Stimulated activated naive CD4-positive, alpha-beta T cell treated with Interleukin-2 at 50 U/mL for 16 hours (primary cell): ENCODE data around the gene HDLBP.
"Not testable (repeated sequence)": the region's sequence is repeated elsewhere in the genome, so short reads cannot be mapped to it uniquely, and the experiment has no call there.

Experiments used
- DNase-seq: peaks from one replicate; lab custom pipeline; 2025; lab: John Stamatoyannopoulos, UW

Gene HDLBP

DNA sequence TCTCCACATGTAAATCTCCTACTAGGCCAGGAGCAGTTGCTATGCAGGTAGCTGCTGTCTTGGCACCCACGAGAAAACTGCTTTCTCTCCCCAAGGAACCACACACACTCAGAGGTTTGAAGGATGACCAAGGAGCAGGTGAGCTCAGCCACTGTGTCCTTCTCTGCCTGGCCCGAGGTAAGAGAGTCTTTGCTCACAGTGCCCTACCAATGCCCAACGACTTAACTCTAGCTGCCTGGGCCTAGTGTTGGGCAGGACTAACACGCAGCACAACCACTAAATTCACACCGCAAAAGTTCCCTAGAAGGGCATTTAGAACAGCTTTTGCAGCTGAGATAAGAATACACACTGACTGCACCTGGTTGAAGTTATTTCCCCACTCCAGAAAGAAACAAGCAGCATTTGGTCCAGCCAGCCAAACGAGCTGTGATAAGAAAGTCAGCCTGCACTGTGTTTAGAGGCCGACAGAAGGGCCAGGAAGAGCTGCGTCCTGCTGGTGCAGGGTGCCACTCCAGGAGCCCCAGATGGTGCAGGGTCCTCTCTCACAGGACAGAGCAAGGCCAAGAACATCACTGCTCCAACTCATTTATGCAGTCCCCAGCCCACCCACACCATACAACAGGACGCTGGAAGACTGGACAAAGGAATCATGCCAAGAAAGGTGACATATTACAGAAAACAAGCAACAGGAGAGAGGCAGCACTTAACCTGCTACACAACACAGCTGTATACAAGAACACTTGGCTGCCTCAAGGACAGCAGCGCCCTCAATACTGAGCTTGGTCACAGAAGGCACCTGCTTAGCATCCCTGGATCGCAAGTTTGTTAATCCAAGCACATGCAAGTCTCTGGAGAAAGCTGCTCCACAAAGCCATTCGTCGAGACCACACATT, 12.5 kb downstream of the HDLBP start:
- no peak for DNase-seq

DNA sequence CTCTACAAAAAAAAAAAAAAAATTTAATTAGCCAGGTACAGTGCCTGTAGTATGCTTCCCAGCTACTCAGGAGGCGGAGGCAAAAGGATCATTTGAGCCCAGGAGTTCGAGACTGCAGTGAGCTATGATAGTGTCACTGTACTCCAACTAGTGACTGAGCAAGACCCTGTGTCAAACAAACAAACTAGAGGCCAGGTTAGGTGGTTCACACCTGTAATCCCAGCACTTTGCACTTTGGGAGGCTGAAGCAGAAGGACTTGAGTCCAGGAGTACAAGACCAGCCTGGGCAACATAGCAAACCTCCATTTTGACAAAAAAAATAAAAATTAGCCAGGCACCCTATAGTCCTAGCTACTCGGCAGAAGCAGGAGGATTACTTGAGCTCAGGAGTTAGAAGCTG, 13.4 kb downstream of the HDLBP start:
- DNase-seq: no peak

DNA sequence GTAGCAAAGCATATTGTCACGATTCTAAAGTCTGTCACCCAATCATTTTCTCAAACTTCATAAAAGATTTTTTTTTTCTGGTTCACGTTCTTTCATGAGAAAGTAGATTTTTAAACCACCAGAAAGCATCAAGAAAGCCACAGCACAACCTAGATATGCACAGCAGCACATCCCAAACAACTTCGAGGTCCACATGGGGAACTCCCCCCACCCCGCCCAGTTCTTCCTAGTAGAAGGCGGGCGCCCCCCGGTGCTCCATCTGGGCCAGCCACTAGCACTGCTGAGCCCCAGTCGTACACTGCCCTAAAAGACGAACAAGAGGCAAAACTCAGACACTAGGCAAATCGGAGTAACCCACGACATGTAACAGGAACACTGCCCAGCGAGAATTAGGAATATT, 15.5 kb downstream of the HDLBP start:
- no peak for DNase-seq

DNA sequence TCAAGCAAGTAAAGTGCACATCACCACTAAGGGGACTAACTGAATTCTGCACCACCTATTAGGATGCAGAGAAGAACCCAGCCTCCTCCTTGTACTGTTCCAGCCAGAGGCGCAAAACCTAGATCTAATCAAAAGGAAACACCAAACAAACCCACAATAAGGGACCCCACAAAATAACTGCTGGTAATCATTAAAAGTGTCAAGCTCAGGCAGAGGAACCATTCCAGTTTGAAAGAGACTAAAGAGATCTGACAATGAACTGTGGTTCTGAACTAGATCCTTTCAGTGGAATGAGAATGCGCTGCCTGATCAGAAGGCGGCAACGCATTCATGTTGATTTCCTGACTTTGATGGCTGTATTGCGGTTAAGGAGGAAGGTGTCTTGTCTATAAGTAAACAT, 16.8 kb downstream of the HDLBP start:
- no peak for DNase-seq

DNA sequence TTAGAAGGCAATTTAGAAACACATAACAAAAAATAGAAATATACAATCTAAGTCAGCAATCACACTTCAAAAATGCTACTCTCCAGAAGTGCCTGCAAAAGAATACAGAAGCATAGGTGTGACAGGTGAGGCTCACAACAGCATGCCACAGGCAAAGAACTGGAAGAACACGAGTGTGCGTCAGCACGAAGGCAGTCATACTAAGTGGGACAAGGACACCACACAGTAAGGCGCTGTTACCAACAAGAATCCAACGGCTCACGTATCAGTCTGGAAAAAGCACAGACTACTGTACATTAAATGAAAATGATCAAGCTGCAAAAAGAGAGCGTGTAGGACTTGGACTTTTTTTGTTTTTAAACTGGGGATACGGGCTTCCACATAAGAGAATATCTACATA, 18.7 kb downstream of the HDLBP start:
- DNase-seq: no peak

DNA sequence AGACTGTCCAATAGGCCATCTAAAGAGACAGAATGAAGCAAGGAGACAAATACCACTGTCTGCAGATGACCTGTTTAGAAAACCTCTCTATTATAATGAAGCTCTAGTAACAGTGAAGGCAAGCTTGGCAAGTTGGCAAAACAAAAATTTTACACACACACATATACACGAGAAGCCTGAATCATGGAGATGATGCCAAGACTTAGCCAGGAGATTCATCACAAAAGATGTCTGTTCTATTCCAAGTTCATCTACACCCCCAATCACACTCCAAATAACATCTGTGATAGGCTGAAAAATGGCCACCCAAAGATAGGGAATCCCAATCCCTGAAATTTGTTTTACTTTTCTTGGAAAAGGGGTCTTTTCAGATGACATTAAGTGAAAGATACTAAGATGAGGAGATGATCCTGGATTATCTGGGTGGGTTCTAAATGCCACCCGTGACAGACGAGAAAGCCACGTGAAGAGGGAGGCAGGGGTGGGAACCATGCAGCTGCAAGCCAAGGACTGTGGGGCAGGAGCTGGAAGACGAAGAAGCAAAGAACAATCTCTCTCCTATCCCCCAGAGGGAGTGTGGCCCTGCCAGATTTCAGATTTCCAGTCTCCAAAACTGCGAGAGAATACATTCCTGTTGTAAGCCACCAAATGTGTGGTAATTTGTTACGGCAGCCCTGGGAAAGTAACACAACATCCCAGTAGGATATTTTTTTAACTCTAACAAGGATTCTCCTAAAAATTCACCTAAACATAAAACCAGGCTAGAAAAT, 20.0 kb downstream of the HDLBP start:
- no peak for DNase-seq

DNA sequence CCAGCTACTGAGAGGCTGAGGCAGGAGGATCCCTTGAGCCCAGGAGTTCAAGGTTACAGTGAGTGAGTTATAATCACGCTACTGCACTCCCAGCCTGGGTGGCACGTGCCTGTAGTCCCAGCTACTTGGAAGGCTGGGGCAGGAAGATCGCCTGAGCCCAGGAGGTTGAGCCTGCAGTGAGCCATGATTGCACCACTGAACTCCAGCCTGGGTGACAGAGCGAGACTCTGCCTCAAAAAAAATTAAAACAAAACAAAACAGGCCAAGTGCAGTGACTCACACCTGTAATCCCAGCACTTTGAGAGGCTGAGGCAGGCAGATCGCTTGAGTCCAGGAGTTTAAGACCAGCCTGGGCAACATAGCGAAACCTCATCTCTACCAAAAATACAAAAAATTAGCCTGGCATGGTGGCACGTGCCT, 22.1 kb downstream of the HDLBP start:
- not testable (repeated sequence) for DNase-seq

DNA sequence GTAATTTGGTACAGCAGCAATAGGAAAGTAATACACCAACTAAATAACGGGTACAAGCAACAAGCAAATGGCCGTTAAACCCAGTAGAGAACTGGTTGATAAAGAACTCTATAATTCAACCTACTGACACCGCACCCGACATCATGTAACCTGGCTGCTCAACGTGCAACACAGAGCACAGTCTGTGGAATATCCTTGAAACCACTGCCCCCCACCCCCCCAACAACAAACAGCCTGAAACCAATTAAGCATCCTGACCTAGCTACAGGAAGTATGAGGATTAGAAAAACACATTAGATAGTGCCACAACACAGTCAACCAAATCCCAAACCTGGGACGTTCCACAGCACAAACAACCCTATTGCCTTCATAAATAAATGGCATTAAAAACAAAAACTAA, 23.5 kb downstream of the HDLBP start:
- no peak for DNase-seq

DNA sequence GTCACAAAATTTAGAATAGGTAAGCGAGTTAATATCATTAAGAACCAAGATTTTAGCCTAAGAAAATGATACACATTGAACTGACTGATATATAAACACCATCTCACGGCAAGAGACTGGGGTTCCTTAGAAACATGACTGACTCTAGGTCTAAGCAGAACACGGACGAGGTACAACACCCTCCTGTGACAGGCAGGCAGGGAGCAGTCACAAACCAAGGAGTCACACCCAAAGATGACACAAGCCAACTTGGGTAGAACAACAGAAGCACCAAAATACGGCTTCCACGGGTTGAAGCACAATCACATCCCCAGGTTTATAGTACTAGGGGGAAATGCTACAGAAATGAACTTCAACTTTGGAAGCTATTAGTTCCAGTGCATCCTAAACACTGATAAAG, 24.3 kb downstream of the HDLBP start:
- DNase-seq: no peak

DNA sequence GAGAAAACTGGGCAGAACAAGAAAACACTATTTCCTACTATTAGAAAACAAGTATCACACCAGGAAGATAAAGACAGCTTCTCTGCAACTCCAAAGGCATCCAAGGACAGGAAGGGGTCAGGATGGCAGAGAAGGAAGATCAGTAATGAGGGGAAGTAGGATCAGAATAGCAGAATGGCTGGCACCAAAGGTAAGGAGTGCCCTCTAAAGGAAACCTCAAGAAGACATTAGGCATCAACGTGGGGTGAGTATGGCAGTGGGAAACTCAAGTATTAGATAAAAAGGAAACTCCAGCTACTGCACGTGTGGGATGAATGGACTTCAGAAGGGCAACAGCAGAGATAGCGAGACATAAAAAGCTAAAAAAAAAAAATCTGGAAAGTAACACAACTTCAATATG, 25.9 kb downstream of the HDLBP start:
- no peak for DNase-seq

DNA sequence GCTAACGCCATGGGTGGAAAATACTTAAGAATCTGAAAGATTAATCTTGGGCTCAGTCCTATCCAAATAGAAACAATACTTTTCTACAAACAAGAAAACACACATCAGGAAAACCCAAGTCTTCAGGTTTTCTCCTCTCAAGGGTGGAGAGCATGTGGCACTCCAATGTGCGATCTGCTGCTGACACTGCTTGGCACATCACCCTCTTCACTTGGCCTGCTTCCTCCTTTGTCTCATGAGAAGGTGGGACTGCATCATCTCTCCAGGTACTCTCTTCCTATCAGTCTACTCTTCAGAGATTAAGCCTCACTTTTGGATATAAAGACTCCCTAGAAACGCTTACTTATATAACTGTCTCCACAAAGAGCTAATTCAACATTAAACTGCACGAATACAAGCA, 26.4 kb downstream of the HDLBP start:
- DNase-seq: no peak

DNA sequence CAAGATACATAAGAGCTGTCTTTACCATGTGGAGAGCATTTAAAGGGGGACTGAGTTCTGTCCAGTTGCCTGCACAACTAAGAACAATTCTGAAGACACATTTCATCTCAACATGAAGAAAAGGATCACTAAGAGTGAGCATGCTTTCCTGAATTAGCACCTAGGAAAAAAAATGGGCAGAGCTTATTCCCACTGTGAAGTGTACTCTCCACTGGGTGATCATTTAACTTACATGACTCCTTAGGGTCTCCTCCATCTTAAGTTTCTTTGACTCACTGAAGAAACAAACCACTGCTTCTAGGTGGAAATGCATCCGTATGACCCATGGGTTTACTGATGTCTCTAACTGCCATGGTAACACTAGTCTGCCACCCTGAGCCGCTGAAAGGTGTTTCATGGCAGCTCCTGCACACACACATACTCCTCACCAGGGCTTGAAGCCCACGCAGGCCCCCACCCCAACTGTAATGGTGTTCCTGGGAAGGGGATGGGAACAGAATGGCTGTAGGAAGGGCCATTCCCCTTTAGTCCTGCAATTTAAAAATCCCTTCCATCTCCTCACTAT, 27.1 kb downstream of the HDLBP start:
- DNase-seq: no peak

DNA sequence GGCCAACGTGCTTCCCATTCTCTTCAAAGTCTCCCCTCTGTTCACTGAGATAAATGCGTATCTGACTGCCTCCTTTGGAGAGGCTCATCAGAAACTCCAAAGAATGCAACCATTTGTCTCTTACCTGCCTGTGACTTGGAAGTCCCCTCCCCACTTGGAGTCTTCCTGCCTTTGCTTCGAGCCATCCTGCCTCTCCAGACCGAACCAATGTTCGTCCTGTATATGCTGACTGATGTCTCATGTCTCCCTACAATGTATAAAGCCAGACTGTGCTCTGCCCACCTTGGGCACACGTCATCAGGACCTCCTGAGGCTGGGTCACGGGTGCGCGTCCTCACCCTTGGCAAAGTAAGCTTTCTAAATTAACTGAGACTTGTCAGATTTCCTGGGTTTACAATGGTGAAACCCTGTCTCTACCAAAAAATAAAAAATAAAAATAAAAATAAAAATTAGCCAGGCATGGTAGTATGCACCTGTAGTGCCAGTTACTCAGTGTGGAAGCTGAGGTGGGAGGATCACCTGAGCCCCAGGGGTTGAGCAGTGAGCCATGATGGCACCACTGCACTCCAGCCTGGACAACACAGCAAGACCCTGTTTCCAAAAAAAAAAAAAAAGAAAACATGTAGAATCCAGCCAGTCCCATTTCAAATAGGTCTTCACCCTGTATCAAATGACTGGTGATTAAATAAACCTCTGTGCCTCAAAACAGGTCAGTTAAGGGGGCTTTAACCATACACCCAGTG, 29.0 kb downstream of the HDLBP start:
- DNase-seq: no peak

DNA sequence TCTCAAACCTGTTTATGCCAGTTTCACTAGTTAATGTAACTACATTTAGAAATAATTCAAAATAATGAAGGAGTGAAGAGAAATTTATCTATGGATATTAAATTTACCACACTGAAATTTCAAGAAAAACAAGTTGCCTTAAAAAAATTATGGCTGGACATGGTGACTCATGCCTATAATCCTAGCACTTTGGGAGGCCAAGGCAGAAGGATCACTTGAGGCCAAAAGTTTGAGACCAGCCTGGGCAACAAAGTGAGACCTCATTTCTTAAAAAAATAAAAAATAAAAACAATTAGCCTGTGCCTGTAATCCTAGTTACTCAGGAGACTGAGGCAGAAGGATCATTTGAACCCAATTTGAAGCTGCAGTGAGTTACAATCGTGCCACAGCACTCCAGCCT, 29.9 kb downstream of the HDLBP start:
- DNase-seq: no peak

DNA sequence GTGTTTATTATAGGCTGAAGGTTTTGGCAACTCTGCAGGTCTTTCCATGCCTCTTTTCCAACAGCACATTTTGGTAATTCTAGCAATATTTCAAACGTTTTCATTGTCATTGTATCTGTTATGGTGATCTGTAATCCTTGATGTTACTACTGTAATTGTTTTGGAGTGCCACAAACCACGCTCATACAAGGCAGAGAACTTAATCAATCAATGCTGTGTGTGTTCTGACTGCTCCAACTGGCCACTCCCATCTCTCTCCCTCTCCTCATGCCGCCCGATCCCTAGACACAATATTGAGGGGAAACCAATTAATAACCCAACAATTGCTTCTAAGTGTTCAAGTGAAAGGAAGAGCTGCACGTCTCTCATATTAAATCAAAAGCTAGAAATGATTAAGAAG, 32.9 kb downstream of the HDLBP start:
- DNase-seq: no peak

DNA sequence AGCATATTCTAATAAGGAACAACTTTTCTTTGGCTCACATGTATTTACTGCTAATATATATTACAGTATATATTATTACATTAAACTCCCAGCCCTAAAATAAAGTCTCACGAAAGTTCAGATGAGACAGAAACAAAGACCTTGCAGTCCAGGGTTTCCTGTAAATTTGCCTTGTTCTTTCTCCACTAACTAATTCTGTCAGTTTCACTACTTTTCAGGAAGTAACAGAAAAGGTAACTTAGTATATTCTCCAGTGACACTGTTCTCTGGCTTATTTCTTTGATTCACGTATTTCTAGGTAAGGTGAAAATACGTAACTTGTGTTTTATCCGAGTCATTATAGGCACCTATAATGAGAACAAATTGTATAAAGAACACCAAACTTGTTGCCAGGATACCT, 35.2 kb downstream of the HDLBP start:
- DNase-seq: no peak

DNA sequence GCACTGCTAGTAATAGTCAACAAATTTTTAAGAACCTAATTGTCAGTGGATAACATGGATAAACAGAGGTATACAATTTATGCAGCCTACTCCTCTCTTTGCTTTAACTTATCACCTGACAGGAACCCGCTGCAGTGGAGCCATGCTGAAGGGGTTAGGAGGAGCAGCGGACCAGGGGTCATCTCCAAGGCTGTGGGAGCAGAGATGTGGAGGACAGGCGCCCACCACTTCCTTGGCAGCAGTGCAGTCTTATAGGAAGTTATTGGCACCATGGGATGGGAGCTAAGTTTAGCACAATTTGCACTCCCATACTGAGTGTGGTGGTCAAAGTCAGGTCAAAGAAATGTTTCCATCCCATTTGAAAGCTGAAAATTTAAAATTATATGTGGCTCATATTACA, 35.6 kb downstream of the HDLBP start:
- DNase-seq: no peak

DNA sequence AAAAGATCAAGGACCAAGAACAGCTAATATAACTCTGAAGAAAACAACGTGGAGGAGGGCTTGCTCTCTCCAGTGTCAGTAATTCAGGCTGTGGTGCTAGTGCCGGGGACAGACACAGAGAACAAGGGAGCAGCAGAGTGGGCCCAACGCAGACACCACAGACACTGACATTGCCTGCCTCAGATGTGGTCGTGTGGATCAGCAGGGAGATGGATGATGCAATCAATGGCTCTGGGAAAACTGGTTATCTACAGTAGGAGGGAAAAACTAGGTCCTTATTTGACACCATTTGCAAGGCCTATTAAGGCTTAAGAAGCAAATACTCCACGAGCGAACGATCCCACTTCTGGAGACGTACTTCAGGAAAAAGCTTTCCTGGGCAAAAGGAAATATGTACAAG, 36.1 kb downstream of the HDLBP start:
- DNase-seq: no peak

DNA sequence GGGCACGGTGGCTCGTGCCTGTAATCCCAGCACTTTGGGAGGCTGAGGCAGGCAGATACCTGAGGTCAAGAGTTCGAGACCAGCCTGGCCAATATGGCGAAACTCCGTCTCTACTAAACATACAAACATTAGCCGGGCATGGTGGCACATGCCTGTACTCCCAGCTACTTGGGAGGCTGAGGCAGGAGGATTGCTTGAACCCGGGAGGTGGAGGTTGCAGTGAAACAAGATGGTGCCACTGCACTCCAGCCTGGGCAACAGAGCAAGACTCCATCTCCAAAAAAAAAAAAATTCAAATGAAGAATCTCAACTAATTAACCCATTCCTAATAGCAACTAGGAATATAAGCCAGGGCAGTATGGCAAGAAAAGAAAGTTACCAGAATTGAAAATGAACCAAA, 37.2 kb downstream of the HDLBP start:
- DNase-seq: not testable (repeated sequence)

DNA sequence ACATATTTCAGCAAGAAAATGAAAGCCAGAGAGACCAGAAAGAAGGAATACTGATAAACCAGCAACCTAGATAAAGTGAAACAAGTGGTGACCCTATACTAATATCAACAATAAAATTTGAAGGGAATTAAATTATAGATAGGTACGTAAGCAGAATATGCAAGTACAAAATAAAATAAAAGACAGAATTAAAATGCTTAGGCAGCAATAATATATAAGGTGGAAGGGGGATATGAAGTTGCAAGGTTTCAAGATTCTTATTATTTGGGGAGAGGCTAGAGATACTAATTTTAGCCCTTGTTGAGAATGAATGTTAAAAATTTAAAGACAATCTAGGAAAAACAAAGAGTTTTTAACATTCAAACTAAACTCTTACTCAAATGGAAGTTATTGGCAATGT, 39.6 kb downstream of the HDLBP start:
- no peak for DNase-seq

DNA sequence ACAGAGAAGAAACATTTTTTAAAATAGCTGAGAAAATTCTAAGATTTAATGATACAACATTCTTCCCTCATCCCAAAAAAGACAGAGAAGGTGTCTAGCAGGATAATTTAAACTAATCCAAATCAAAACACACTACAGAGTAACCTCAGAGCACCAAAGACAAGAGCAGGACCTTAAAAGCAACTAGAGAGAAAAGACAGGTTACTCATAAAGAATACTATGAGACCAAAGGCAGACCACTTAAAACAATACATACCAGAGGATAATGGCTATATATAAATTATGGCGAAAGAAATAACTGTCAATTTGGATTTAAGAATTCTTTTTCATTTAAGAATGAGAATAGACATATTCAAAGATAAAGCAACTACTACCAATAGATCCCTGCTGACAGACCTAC, 40.0 kb downstream of the HDLBP start:
- DNase-seq: no peak

DNA sequence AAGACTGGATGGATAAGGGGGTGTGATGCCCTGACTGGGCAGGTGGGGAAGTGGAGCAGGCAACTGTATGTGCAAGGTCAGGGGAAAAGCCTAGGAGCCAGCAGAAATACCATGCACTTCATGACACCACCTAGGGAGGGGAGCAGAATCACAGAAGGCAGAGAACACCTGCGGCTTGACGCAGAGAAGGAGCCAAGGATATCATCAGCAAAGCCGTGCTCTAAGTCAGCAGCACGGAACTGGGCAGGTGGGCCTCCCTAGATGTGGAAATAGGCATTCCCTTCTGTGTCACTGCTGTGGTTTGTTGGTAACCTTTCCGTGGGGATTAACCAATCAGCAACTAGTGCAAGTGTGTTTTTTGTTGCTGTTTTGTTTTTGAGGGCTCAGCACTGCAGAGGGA, 41.3 kb downstream of the HDLBP start:
- no peak for DNase-seq
